Gastroesophageal sphincter (tissue), 3 donors: ENCODE results near the gene LIN52.

Source experiments
- CTCF ChIP-seq, 4 experiments: fragments of 200-600 bp in 2 of 4; fragments of 450-650 bp in 2 of 4; sonication (generic) in 1 of 4; IDR thresholded peaks; one replicate each; pipeline ENCODE4 v1.5.1; 2017 to 2019; ENCODE audit warnings: antibody characterized with exemption in 4 of 4, mild to moderate bottlenecking in 2 of 4, moderate library complexity in 2 of 4
- POLR2A ChIP-seq, 2 donors: fragments of 450-650 bp; IDR thresholded peaks; one replicate each; pipeline ENCODE4 v1.6.1; 2017; ENCODE audit warnings: antibody characterized with exemption in 2 of 2, mild to moderate bottlenecking in 2 of 2, moderate library complexity in 1 of 2
- POLR2AphosphoS5 ChIP-seq: sonication (generic); formaldehyde crosslinking; IDR thresholded peaks from one replicate; pipeline ENCODE4 v1.6.1; 2017; ENCODE audit warnings: antibody characterized with exemption

- no peak for TF ChIP-seq CTCF (IDR thresholded peaks at IDR 0.05)
- TF ChIP-seq POLR2AphosphoS5, result no peak
- TF ChIP-seq POLR2A (IDR thresholded peaks at IDR 0.05), result no peak
Observed at GRCh38 chr14:74135426-74135825, 50.7 kb downstream of the LIN52 start.
